HG03469 (cell line): ENCODE measurements around the gene FGD5.

Experiments used
- ATAC-seq: cut with Tn5 transposase; IDR thresholded peaks from one replicate; pipeline ENCODE4 v1.9.1; 2021; ENCODE audit warnings: mild to moderate bottlenecking, moderate library complexity, moderate number of reproducible peaks; ENCODE audit not compliant: unreplicated experiment

FGD5 gene

GRCh38 chr3:14823910-14824629 is 5.3 kb downstream of the FGD5 start:
- no peak for ATAC-seq

GRCh38 chr3:14824646-14825045 is 5.9 kb downstream of the FGD5 start:
- no peak for ATAC-seq

- no peak for ATAC-seq
Measured at GRCh38 chr3:14826069-14826468, 7.3 kb downstream of the FGD5 start.

GRCh38 chr3:14827776-14828175 is 9.0 kb downstream of the FGD5 start:
- ATAC-seq, result no peak

GRCh38 chr3:14829811-14830210 is 11.0 kb downstream of the FGD5 start:
- no peak for ATAC-seq

GRCh38 chr3:14831916-14832450 is 13.2 kb downstream of the FGD5 start:
- no peak for ATAC-seq

GRCh38 chr3:14832975-14833722 is 14.4 kb downstream of the FGD5 start:
- no peak for ATAC-seq

GRCh38 chr3:14834121-14834520 is 15.4 kb downstream of the FGD5 start:
- no peak for ATAC-seq

GRCh38 chr3:14834807-14835466 is 16.2 kb downstream of the FGD5 start:
- no peak for ATAC-seq

GRCh38 chr3:14836049-14836468 is 17.3 kb downstream of the FGD5 start:
- no peak for ATAC-seq

GRCh38 chr3:14837186-14837877 is 18.6 kb downstream of the FGD5 start:
- ATAC-seq, result no peak

- ATAC-seq, result no peak
Measured at GRCh38 chr3:14837878-14838258, 19.1 kb downstream of the FGD5 start.

- ATAC-seq, result no peak
Measured at GRCh38 chr3:14839236-14839635, 20.5 kb downstream of the FGD5 start.

GRCh38 chr3:14841836-14842235 is 23.1 kb downstream of the FGD5 start:
- no peak for ATAC-seq

GRCh38 chr3:14842277-14842676 is 23.5 kb downstream of the FGD5 start:
- ATAC-seq, result no peak

- ATAC-seq, result no peak
Measured at GRCh38 chr3:14843321-14843720, 24.6 kb downstream of the FGD5 start.

- no peak for ATAC-seq
Measured at GRCh38 chr3:14844386-14845170, 25.8 kb downstream of the FGD5 start.

GRCh38 chr3:14845180-14845579 is 26.4 kb downstream of the FGD5 start:
- ATAC-seq, result no peak

GRCh38 chr3:14845826-14846225 is 27.1 kb downstream of the FGD5 start:
- no peak for ATAC-seq

GRCh38 chr3:14846226-14846880 is 27.6 kb downstream of the FGD5 start:
- no peak for ATAC-seq
